Coronary artery (tissue), 2 donors: ENCODE results near the gene CRISPLD2.
"Not testable (repeated sequence)": the region's sequence is repeated elsewhere in the genome, so short reads cannot be mapped to it uniquely, and the experiment has no call there.

Experiments used
- DNase-seq: peaks from one replicate; pipeline ENCODE4 v3.0.0-alpha.2; 2017; ENCODE audit warnings: low spot score
- H3K27ac ChIP-seq, 2 donors: fragments of 200-600 bp; sonication (generic); one replicate each; pipeline ENCODE4 v1.5.1; 2016 to 2019
- H3K4me3 ChIP-seq: fragments of 200-600 bp; sonication (generic); 2 replicates; pipeline ENCODE4 v1.5.1; 2016; ENCODE audit warnings: mild to moderate bottlenecking, moderate library complexity
- CTCF ChIP-seq: fragments of 200-600 bp; sonication (generic); IDR thresholded peaks from one replicate; pipeline ENCODE4 v1.5.1; 2019; ENCODE audit warnings: antibody characterized with exemption

The CRISPLD2 gene

GRCh38 chr16:84930298-84931106, 110.7 kb downstream of the CRISPLD2 start:
- H3K27ac ChIP-seq = peak overlapping the region in 1 of 2 donors; percentile 74
- TF ChIP-seq CTCF = no peak
- H3K4me3 ChIP-seq = no peak overlapping the region
- no peak for DNase-seq

GRCh38 chr16:84931107-84931494, 111.3 kb downstream of the CRISPLD2 start:
- Histone ChIP-seq H3K27ac (no peak overlapping the region), H3K4me3 (no peak overlapping the region)
- TF ChIP-seq CTCF = no peak
- DNase-seq = no peak

- DNase-seq = no peak
- no peak overlapping the region for H3K4me3 ChIP-seq
- H3K27ac ChIP-seq = no peak overlapping the region
- no peak for TF ChIP-seq CTCF
These were observed 111.7 kb downstream of the CRISPLD2 start for GRCh38 chr16:84931506-84931905.

GRCh38 chr16:84932681-84933080, 112.9 kb downstream of the CRISPLD2 start:
- H3K27ac ChIP-seq = peak overlapping the region in 1 of 2 donors; percentile 82
- H3K4me3 ChIP-seq = no peak overlapping the region
- DNase-seq = no peak
- TF ChIP-seq CTCF = no peak

GRCh38 chr16:84933774-84934631, 114.2 kb downstream of the CRISPLD2 start:
- peak overlapping the region; percentile 65 to 82 for H3K27ac ChIP-seq
- peak overlapping the region; percentile 51 for H3K4me3 ChIP-seq
- peak; percentile 92 for DNase-seq
- TF ChIP-seq CTCF = no peak

GRCh38 chr16:84937196-84938005, 117.6 kb downstream of the CRISPLD2 start:
- no peak for TF ChIP-seq CTCF
- DNase-seq = no peak
- no peak overlapping the region for H3K27ac ChIP-seq

GRCh38 chr16:84938616-84939015, 118.8 kb downstream of the CRISPLD2 start:
- H3K27ac ChIP-seq, DNase-seq, H3K4me3 ChIP-seq: not testable (repeated sequence)

More at GRCh38 chr16:84937196-84938005, 117.6 kb downstream of the CRISPLD2 start:
- no peak overlapping the region for H3K4me3 ChIP-seq
